Parathyroid adenoma (tissue), 2 donors: Measurements from ENCODE around the gene MAP1LC3B.

Experiments
- H2AFZ ChIP-seq: fragments of 300-600 bp; sonication (generic); one replicate; pipeline ENCODE4 v1.7.0; 2017; ENCODE audit warnings: antibody characterized with exemption, mild to moderate bottlenecking
- H3K27ac ChIP-seq: fragments of 300-600 bp; sonication (generic); one replicate; pipeline ENCODE4 v1.7.0; 2017
- H3K27me3 ChIP-seq: fragments of 300-600 bp; sonication (generic); one replicate; pipeline ENCODE4 v1.7.0; 2017; ENCODE audit warnings: low read length; ENCODE audit not compliant: control insufficient read depth, insufficient read depth
- H3K36me3 ChIP-seq: fragments of 300-600 bp; sonication (generic); one replicate; pipeline ENCODE4 v1.7.0; 2017; ENCODE audit warnings: low read length; ENCODE audit not compliant: control insufficient read depth, insufficient read depth
- H3K4me1 ChIP-seq: fragments of 300-600 bp; sonication (generic); one replicate; pipeline ENCODE4 v1.7.0; 2017; ENCODE audit warnings: control low read depth
- H3K4me2 ChIP-seq: fragments of 300-600 bp; sonication (generic); one replicate; pipeline ENCODE4 v1.7.0; 2017; ENCODE audit warnings: low read length
- H3K4me3 ChIP-seq: fragments of 300-600 bp; sonication (generic); one replicate; pipeline ENCODE4 v1.7.0; 2017; ENCODE audit warnings: low read depth, low read length
- H3K79me2 ChIP-seq: fragments of 300-600 bp; sonication (generic); one replicate; pipeline ENCODE4 v1.7.0; 2017; ENCODE audit warnings: control low read depth
- H3K9ac ChIP-seq: fragments of 300-600 bp; sonication (generic); one replicate; pipeline ENCODE4 v1.7.0; 2017; ENCODE audit warnings: mild to moderate bottlenecking
- H3K9me3 ChIP-seq: fragments of 300-600 bp; sonication (generic); one replicate; pipeline ENCODE4 v1.7.0; 2017; ENCODE audit warnings: low read length; ENCODE audit not compliant: control insufficient read depth
- TF ChIP-seq, protein P1 (sequence below): fragments of 300-600 bp; sonication (generic); IDR thresholded peaks from one replicate; pipeline ENCODE4 v1.7.0; 2017; ENCODE audit warnings: antibody characterized with exemption, mild to moderate bottlenecking
- donor health status: primary hyperparathyroidism.

MAP1LC3B gene

DNA sequence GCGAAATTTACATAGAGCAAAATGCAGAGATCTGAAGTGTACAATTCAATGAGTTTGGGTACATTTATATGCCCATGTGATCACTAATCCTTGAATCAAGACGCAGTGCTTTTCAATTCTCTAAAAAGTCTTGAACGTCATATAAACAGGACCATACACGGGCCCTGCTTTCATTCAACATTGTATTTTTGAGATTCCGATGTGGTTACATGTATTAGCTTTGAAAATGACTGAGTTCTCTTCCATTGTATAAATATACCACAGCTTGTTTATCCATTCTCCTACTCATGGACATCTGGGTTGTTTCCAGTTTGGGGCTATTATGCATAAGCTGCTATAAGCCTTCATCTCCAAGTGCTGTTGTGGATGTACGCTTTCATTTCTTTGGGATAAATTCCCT is 55.2 kb downstream of the MAP1LC3B start:
- Histone ChIP-seq H2AFZ (no peak overlapping the region), H3K27me3 (no peaks in the 10 kb centered on the region), H3K4me2 (no peak overlapping the region), H3K9me3 (no peaks in the 10 kb centered on the region), H3K4me3 (no peak overlapping the region), H3K27ac (no peak overlapping the region), H3K9ac (no peak overlapping the region), H3K36me3 (no peaks in the 10 kb centered on the region), H3K4me1 (peaks cover 5% of the 10 kb centered on the region), H3K79me2 (peaks cover 12% of the 10 kb centered on the region)
- TF ChIP-seq, protein P1, sequence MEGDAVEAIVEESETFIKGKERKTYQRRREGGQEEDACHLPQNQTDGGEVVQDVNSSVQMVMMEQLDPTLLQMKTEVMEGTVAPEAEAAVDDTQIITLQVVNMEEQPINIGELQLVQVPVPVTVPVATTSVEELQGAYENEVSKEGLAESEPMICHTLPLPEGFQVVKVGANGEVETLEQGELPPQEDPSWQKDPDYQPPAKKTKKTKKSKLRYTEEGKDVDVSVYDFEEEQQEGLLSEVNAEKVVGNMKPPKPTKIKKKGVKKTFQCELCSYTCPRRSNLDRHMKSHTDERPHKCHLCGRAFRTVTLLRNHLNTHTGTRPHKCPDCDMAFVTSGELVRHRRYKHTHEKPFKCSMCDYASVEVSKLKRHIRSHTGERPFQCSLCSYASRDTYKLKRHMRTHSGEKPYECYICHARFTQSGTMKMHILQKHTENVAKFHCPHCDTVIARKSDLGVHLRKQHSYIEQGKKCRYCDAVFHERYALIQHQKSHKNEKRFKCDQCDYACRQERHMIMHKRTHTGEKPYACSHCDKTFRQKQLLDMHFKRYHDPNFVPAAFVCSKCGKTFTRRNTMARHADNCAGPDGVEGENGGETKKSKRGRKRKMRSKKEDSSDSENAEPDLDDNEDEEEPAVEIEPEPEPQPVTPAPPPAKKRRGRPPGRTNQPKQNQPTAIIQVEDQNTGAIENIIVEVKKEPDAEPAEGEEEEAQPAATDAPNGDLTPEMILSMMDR, result no peak

DNA sequence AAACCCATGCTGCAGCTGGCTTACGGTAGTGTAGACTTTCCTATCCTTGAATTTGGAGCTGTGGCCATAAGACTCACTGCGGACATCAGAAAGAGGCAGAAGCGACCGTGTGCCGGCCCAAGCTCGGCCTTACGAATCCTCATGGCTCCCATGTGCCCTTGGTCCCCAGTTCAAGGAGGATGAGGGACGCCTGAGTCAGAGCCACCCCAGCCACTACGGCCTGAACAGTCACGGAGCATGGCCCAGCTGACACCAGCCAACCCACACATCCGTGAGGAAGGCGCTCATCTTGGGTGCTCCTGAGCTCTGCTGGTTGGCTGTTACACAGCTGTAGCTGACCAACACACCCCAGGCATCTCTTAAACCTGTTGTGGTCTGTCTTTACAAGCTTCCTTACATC is 56.7 kb downstream of the MAP1LC3B start:
- H3K4me1 ChIP-seq, result peaks cover 5% of the 10 kb centered on the region
- peaks cover 22% of the 10 kb centered on the region for H3K79me2 ChIP-seq

DNA sequence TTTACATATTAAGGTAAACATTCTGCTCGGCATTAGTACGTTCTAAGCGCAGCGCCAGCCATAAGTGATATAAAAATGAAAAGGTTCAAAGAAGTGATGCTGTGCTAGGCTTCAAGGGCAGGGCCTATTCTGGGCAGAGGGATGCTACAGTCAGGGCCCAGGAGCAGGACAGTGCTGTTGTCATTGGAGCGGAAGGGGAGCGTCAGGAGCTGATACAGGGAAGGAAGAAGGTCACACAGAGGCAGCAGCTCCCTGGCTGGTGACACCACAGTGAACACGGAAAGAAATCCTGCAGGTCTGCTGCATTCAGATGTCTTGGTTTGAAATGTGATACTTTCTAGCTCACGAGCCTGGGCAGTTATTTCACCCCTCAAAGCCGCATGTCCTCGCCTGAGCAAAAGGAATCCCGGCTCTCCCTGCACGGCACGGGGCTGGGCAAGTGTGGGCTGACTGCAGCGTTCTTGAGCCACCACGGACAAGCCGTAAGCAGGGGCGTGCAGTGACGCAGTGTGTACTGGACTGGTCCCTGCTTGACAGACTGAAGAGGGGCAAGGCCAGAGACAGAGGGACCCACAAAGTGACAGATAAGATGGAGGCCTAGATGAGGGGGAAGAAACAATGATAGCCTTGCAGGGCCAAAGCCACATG is 59.6 kb downstream of the MAP1LC3B start:
- no peak overlapping the region for H2AFZ ChIP-seq
- H3K4me1 ChIP-seq, result peaks cover 5% of the 10 kb centered on the region
- no peak overlapping the region for H3K4me3 ChIP-seq
- peaks cover 41% of the 10 kb centered on the region for H3K79me2 ChIP-seq
- H3K36me3 ChIP-seq, result no peaks in the 10 kb centered on the region
- no peaks in the 10 kb centered on the region for H3K9me3 ChIP-seq
- H3K9ac ChIP-seq, result no peak overlapping the region
- no peaks in the 10 kb centered on the region for H3K27me3 ChIP-seq
- no peak overlapping the region for H3K4me2 ChIP-seq
- TF ChIP-seq, protein P1, result no peak
- peak overlapping the region; percentile 16 for H3K27ac ChIP-seq

More for the DNA sequence above, 56.7 kb downstream of the MAP1LC3B start:
- H3K36me3 ChIP-seq, result no peaks in the 10 kb centered on the region
- no peak overlapping the region for H3K4me3 ChIP-seq
- H3K9me3 ChIP-seq, result no peaks in the 10 kb centered on the region
- no peak overlapping the region for H2AFZ ChIP-seq
- no peak overlapping the region for H3K27ac ChIP-seq
- H3K4me2 ChIP-seq, result no peak overlapping the region
- H3K27me3 ChIP-seq, result no peaks in the 10 kb centered on the region
- no peak overlapping the region for H3K9ac ChIP-seq
- TF ChIP-seq, protein P1, result no peak

DNA sequence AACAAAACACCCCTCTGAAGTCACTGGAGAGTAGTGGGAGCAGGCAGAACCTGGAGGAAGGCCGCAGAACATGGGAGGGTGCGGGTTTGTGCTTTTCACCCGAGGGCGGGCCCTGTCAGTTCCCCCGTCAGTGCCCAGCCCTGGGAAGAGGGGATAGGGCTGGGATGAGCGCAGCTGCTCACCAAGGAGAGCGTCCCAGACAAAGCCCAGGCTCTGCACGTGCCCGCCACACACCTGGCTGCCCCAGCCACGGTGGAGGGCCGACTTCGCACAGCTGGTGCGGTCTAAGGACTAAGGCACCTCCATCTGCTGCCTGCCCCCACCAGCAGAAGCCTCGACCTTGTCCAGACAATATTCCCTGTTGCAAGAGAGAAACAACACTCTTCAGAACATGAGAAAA is 61.2 kb downstream of the MAP1LC3B start:
- no peaks in the 10 kb centered on the region for H3K9me3 ChIP-seq
- H3K79me2 ChIP-seq, result peaks cover 43% of the 10 kb centered on the region
- TF ChIP-seq, protein P1, result no peak
- H2AFZ ChIP-seq, result no peak overlapping the region
- H3K4me1 ChIP-seq, result peaks cover 5% of the 10 kb centered on the region
- no peaks in the 10 kb centered on the region for H3K27me3 ChIP-seq
- no peak overlapping the region for H3K9ac ChIP-seq
- no peak overlapping the region for H3K4me3 ChIP-seq
- H3K4me2 ChIP-seq, result no peak overlapping the region
- no peaks in the 10 kb centered on the region for H3K36me3 ChIP-seq
- H3K27ac ChIP-seq, result no peak overlapping the region
